HEK293 (cell line): Measurements from ENCODE around the gene ZBTB25.

Experiments
- CTCF ChIP-seq: fragments of 450-650 bp; formaldehyde crosslinking; IDR thresholded peaks from 2 replicates; pipeline ENCODE4 v1.5.1; 2016; ENCODE audit warnings: missing biosample characterization, missing genetic modification characterization
- GLI4 ChIP-seq: fragments of 450-650 bp; formaldehyde crosslinking; IDR thresholded peaks from 2 replicates; pipeline ENCODE4 v1.5.1; 2016; ENCODE audit warnings: missing biosample characterization, missing genetic modification characterization
- YY1 ChIP-seq: fragments of 450-650 bp; formaldehyde crosslinking; IDR thresholded peaks from 2 replicates; pipeline ENCODE4 v1.5.1; 2018; ENCODE audit warnings: missing biosample characterization, missing genetic modification characterization
- ZBTB20 ChIP-seq: fragments of 450-650 bp; formaldehyde crosslinking; IDR thresholded peaks from 2 replicates; pipeline ENCODE4 v1.5.1; 2016; ENCODE audit warnings: missing biosample characterization, missing genetic modification characterization
- ZNF324 ChIP-seq: fragments of 450-650 bp; formaldehyde crosslinking; IDR thresholded peaks from 2 replicates; pipeline ENCODE4 v1.5.1; 2016; ENCODE audit warnings: missing biosample characterization, missing genetic modification characterization
- ZNF555 ChIP-seq: fragments of 450-650 bp; formaldehyde crosslinking; conservative IDR thresholded peaks from 2 replicates; pipeline ENCODE4 v1.5.1; 2017; ENCODE audit warnings: missing biosample characterization, mild to moderate bottlenecking, missing genetic modification characterization, inconsistent platforms
- TF ChIP-seq, protein P1 (sequence below): fragments of 450-650 bp; formaldehyde crosslinking; IDR thresholded peaks from 2 replicates; pipeline ENCODE4 v1.5.1; 2016; ENCODE audit warnings: missing biosample characterization, missing genetic modification characterization
- TF ChIP-seq, protein P2 (sequence below): fragments of 450-650 bp; formaldehyde crosslinking; IDR thresholded peaks from 2 replicates; pipeline ENCODE4 v1.5.1; 2016; ENCODE audit warnings: missing biosample characterization, missing genetic modification characterization

DNA sequence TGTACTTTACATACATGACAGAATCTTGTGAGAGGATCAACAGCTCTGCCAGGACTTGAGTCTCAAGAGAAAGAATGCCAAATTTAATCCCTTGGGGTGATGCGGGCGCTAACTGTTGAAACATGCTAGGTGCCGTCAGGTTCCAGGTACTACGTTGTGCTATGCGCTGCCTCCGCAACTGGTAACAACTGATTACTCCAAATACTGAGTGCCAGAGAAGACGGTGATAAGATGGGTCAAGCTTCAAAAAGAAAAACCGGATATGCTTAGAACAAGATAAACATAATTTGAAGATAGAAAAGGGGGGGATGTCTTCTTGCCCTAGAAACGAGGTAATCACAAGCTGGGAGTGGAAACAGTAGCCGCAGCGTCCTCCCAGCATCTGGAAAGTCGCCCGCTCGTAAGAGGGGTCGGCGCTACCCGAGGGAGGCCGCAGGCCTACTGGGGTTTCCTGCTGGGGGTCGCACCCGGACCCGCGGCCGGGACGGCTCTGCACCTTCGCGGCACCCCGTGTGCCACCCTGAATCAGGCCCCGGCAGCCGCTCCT lies 678 bp downstream of the ZBTB25 start:
- TF ChIP-seq CTCF (tag by site-specific recombination) (no peak), ZBTB20 (no peak), ZNF555 (tag by site-specific recombination) (no peak), YY1 (tag by site-specific recombination) (no peak), ZNF324 (tag by site-specific recombination) (no peak), GLI4 (tag by site-specific recombination) (no peak)
- TF ChIP-seq, protein P1, sequence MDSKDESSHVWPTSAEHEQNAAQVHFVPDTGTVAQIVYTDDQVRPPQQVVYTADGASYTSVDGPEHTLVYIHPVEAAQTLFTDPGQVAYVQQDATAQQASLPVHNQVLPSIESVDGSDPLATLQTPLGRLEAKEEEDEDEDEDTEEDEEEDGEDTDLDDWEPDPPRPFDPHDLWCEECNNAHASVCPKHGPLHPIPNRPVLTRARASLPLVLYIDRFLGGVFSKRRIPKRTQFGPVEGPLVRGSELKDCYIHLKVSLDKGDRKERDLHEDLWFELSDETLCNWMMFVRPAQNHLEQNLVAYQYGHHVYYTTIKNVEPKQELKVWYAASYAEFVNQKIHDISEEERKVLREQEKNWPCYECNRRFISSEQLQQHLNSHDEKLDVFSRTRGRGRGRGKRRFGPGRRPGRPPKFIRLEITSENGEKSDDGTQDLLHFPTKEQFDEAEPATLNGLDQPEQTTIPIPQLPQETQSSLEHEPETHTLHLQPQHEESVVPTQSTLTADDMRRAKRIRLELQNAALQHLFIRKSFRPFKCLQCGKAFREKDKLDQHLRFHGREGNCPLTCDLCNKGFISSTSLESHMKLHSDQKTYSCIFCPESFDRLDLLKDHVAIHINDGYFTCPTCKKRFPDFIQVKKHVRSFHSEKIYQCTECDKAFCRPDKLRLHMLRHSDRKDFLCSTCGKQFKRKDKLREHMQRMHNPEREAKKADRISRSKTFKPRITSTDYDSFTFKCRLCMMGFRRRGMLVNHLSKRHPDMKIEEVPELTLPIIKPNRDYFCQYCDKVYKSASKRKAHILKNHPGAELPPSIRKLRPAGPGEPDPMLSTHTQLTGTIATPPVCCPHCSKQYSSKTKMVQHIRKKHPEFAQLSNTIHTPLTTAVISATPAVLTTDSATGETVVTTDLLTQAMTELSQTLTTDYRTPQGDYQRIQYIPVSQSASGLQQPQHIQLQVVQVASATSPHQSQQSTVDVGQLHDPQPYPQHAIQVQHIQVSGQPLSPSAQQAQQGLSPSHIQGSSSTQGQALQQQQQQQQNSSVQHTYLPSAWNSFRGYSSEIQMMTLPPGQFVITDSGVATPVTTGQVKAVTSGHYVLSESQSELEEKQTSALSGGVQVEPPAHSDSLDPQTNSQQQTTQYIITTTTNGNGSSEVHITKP (tag by site-specific recombination): no peak
- TF ChIP-seq, protein P2, sequence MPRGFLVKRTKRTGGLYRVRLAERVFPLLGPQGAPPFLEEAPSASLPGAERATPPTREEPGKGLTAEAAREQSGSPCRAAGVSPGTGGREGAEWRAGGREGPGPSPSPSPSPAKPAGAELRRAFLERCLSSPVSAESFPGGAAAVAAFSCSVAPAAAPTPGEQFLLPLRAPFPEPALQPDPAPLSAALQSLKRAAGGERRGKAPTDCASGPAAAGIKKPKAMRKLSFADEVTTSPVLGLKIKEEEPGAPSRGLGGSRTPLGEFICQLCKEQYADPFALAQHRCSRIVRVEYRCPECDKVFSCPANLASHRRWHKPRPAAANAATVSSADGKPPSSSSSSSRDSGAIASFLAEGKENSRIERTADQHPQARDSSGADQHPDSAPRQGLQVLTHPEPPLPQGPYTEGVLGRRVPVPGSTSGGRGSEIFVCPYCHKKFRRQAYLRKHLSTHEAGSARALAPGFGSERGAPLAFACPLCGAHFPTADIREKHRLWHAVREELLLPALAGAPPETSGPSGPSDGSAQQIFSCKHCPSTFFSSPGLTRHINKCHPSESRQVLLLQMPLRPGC: no peak
